ENCODE measurements around the gene GPRC5D.

Gene GPRC5D

DNA sequence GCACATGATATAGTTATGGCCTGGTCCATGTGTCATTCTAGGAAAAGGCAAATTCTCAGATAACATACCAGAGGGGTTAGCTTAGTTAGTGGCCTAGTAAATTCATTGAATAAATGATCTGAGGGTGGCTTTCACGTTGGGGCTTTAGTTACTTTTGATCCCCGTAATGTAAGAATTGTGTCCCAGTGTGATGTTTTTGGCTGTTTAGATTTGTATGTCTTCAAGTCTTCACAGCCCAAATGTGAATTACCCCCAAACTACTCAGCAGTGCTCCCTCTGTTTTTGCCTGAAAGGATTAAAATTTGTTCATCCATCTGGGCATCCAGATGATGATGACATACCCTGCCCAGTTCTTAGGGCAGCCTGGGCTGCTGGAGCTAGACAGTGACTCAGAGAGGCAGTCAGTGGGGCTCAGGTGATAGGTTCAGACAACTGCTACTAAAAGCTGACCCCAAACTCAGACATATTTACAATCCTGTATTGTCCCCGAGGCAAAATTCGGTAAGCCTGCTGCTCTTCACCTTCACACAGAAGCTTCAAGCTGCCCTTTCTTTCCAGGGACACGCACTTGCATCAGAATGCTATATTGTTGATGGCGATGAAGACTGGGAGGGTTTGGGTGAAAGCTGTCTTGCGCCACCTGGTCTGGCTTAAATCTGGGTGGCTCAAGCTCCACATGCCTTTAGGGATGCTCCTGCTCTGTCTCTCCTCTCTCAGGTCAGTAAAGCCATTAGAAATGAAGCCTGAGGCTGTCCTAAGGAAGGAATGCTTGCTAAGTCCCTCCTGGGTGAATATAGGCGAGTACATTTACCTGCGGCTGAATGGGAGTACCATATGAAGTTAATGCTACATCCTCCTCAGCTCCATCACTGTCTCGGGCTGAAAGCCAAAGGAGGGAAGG lies 10.3 kb downstream of the GPRC5D start:
- TF ChIP-seq, protein P1, sequence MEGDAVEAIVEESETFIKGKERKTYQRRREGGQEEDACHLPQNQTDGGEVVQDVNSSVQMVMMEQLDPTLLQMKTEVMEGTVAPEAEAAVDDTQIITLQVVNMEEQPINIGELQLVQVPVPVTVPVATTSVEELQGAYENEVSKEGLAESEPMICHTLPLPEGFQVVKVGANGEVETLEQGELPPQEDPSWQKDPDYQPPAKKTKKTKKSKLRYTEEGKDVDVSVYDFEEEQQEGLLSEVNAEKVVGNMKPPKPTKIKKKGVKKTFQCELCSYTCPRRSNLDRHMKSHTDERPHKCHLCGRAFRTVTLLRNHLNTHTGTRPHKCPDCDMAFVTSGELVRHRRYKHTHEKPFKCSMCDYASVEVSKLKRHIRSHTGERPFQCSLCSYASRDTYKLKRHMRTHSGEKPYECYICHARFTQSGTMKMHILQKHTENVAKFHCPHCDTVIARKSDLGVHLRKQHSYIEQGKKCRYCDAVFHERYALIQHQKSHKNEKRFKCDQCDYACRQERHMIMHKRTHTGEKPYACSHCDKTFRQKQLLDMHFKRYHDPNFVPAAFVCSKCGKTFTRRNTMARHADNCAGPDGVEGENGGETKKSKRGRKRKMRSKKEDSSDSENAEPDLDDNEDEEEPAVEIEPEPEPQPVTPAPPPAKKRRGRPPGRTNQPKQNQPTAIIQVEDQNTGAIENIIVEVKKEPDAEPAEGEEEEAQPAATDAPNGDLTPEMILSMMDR (IDR thresholded peaks at IDR 0.05; ENCODE audit: insufficient read depth, low read depth, low read length, missing control alignments), result no peak
- no peak overlapping the region for H3K4me3 ChIP-seq (ENCODE audit: low read depth, low read length)
- no peak for DNase-seq (ENCODE audit: low read depth)

DNA sequence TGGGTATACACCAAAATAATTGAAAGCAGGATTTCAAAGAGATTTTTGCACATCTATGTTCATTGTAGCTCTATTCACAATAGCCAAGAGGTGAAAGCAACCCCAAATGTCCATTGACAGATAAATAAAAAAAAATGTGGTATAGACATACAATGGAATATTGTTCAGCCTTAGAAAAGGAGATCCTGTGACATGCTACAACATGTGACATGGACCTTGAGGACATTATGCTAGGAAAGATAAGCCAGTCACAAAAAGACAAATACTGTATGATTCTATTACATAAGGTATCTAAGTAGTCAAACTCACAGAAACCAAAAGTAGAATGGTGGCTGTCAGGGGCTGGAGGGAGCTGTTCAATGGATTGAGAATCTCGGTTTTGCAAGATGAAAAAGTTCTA lies 12.1 kb downstream of the GPRC5D start:
- TF ChIP-seq, protein P1 (IDR thresholded peaks at IDR 0.05; ENCODE audit: insufficient read depth, low read depth, low read length, missing control alignments), result no peak
- peak; percentile 13 for DNase-seq (ENCODE audit: low read depth)

DNA sequence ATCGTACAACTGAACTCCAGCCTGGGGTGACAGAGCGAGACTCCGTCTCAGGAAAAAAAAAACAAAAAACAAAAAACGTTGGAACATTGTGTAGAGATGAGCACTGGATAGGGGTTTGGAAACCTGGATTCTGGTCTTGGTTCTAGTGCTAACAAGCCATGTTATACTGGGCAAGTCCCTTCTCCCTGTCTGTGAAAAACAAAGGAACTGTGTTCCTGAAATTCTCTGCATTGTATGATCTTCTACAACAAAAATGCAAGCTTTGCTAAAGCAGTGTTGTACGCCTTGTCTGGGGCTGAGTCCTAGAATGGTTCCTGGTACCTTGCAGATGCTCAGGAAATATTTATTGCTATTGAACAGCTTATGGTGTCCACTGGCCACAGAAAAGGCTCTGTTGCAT lies 13.4 kb downstream of the GPRC5D start:
- H3K4me3 ChIP-seq (ENCODE audit: low read depth, low read length), result no peak overlapping the region
- DNase-seq (ENCODE audit: low read depth), result no peak
- TF ChIP-seq, protein P1 (IDR thresholded peaks at IDR 0.05; ENCODE audit: insufficient read depth, low read depth, low read length, missing control alignments), result no peak

More for the DNA sequence above, 12.1 kb downstream of the GPRC5D start:
- no peak overlapping the region for H3K4me3 ChIP-seq (ENCODE audit: low read depth, low read length)

DNA sequence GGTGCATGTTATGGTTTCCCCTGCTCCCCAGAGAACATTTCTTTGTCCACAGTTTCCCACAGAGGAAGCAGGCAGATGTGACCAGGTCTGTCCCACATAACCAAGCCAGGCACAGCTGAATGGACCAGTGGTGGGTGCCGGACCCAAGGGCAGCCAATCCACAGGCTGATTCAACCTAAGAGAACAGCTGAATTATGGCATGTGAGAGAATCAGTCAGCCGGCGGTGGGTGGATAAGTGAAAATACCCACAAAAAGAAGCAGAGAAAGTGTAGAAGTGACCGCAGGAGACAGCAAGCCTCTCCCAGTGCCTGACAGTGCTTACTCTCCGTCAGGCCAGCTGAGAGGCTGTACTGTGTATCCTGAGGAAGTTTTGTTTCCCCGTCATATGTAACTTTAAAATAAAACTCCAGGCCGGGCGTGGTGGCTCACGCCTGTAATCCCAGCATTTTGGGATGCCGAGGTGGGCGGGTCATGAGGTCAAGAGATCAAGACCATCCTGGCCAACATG lies 14.9 kb downstream of the GPRC5D start:
- H3K4me3 ChIP-seq (ENCODE audit: low read depth, low read length), result no peak overlapping the region
- DNase-seq (ENCODE audit: low read depth), result no peak
- TF ChIP-seq, protein P1 (IDR thresholded peaks at IDR 0.05; ENCODE audit: insufficient read depth, low read depth, low read length, missing control alignments), result no peak

DNA sequence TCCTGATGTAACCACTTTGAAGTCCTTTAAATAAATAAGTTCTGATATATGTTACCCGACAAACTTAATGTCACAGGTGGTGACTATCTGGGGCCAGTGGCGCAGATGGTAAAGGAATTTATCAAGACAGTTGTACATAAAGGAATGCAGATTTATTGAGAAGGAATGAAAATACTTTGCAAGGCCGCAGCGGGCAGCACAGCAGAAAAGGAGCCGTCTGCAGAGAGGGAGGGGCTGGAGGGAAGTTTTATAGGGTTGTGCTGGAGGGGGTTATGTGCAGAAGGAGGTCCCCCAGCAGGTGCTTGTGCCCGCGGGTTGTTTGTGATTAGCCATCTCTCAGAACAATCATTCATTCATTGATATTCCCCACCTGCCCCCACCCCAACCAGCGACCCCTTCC lies 17.4 kb downstream of the GPRC5D start:
- H3K4me3 ChIP-seq (ENCODE audit: low read depth, low read length), result no peak overlapping the region
- TF ChIP-seq, protein P1 (IDR thresholded peaks at IDR 0.05; ENCODE audit: insufficient read depth, low read depth, low read length, missing control alignments), result no peak
- DNase-seq (ENCODE audit: low read depth), result no peak

DNA sequence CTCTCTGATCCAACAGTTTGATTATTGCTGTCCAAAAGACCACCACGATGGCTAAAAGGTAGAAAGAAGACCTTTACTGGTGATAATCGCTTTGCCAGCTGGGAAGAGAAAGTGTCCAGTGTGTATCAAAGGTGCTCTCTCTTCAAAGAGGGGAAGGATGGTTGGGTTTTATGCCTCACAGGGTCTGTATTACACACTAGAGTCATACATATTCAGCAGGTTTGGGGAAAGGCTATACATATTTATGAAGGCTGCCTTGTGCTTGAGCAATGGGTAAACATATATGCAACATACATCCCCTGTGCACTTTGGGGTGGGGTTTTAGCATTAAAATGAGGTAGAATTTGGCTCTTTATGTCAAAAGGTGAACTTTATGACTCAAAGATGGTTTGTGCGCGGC lies 18.2 kb downstream of the GPRC5D start:
- no peak overlapping the region for H3K4me3 ChIP-seq (ENCODE audit: low read depth, low read length)
- no peak for DNase-seq (ENCODE audit: low read depth)
- TF ChIP-seq, protein P1 (IDR thresholded peaks at IDR 0.05; ENCODE audit: insufficient read depth, low read depth, low read length, missing control alignments), result no peak
